GM12801 (cell line): Measurements from ENCODE around the gene TOM1L2.

Experiments
- TF ChIP-seq, protein P1 (sequence below): IDR thresholded peaks from one replicate; pipeline ENCODE4 v1.5.1; 2011; ENCODE audit warnings: control low read depth; ENCODE audit not compliant: insufficient read length; ENCODE audit errors: extremely low read depth

Gene TOM1L2

DNA sequence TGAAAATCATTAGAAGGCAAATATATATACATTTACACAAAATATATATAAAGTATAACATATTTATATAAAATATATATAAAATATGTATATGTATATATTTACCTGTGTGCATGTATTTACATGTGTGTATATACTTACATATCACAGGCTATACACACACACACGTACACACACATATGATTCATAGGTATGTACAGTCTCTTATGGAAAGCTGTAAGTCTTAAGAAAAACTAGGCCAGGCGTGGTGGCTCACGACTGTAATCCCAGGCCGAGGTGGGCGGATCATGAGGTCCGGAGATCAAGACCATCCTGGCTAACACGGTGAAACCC lies 14.7 kb downstream of the TOM1L2 start:
- TF ChIP-seq, protein P1, sequence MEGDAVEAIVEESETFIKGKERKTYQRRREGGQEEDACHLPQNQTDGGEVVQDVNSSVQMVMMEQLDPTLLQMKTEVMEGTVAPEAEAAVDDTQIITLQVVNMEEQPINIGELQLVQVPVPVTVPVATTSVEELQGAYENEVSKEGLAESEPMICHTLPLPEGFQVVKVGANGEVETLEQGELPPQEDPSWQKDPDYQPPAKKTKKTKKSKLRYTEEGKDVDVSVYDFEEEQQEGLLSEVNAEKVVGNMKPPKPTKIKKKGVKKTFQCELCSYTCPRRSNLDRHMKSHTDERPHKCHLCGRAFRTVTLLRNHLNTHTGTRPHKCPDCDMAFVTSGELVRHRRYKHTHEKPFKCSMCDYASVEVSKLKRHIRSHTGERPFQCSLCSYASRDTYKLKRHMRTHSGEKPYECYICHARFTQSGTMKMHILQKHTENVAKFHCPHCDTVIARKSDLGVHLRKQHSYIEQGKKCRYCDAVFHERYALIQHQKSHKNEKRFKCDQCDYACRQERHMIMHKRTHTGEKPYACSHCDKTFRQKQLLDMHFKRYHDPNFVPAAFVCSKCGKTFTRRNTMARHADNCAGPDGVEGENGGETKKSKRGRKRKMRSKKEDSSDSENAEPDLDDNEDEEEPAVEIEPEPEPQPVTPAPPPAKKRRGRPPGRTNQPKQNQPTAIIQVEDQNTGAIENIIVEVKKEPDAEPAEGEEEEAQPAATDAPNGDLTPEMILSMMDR, result no peak

DNA sequence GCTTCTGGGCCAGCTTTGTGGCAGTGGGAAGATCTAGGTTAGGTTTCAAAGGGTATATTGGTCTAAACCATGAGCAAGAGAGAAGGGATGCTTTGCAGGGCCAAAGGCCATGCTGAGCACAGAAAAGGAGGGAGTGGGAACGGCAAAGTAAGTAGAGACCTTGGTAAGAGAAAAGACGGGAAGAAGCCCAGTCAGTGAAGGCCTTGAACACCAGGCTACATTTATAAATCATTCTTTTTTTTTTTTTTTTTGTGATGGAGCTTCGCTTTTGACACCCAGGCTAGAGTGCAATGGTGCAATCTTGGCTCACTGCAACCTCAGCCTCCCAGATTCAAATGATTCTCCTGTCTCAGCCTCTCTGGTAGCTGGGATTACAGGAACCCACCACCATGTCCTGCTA lies 18.1 kb downstream of the TOM1L2 start:
- TF ChIP-seq, protein P1, result no peak

DNA sequence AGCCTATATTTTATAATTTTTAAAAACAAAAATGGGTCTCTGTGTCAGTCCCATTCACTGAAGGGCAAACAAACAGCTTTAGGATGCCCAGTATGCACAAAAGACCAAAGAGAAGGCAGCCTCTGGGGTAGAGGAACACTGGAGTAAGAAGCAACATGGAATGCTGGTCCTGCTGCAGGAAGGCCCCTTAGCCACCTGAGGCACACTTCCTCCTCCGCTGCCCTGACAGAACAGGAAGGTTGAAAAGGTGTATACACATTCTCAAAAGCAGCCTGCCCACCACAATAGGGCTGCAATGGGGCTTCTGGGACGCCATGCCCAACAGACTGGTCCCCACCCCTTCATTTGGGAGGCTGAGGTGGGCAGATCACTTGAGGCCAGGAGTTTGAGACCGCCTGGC lies 19.5 kb downstream of the TOM1L2 start:
- TF ChIP-seq, protein P1, result no peak

DNA sequence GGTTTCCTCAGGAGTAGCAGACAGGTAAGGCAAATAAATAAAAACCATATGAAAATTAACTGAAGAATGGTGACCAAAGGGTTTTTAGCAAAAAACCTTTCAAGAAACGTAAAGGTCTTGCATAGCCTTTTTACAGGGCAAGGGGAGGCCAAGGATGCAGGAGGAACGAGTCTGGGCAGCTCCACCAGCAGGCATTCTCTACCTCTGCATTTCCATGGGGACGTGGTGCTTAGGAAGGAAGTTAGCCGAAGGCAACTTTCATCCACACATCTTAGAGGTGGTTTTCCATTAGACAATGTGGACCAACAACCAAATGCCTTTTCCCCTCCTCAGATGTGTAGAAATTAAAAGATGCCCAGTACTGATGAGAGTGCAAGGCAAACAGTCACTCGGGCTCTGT lies 20.7 kb downstream of the TOM1L2 start:
- TF ChIP-seq, protein P1, result no peak

DNA sequence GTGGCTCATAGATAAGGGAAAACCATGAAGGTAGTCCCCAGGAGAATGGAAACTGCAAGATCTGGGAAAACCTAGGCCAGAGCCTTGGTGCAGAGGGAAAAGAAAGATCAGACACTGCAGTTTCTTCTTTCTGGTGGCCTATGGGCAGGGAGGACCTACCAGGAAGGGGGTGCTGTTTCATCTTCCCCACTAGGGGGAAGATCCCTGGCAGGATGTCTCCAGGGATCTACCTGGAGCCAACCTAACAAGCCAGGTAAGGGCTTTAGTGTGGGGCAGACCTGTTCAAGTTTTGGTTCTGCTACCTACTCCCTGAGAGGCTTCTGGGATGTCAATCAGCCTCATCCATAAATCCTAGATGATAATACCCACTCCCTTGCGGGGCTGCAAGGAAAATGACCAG lies 21.4 kb downstream of the TOM1L2 start:
- TF ChIP-seq, protein P1, result no peak

DNA sequence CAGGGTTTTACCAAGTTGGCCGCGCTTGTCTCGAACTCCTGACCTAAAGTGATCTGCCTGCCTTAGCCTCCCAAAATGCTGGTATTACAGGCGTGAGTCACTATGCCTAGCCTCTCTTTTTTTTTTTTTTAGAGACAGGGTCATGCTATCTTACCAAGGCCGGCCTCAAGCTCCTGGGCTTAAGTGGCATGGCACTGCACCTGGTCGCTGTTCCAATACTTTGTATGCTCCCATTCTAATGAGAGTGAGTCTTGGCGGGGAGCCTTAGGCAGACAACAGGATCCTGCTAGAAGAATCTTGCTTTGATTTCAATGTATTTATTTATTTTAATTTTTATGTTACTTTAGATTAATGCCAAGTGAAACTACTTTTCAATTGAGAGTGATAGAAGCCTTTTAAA lies 21.9 kb downstream of the TOM1L2 start:
- TF ChIP-seq, protein P1, result no peak

DNA sequence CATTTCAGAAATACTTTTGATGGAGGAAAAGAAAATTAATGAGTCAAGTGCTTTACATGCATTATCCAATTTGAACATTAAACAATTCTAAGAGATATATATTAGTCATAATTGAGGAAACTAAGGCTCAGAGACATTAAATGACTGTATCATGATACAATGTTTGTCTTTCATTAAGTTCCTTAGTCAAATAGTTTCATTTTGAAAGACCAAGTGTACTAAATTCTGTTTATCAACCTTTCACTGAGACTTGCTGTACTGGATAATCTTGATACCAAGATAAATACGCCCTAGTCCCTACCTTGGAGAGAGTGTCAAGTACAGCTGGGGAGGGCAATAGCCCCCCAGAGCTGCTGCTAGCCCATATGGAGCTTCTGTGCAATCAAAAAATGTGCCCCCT lies 24.2 kb downstream of the TOM1L2 start:
- TF ChIP-seq, protein P1, result no peak

DNA sequence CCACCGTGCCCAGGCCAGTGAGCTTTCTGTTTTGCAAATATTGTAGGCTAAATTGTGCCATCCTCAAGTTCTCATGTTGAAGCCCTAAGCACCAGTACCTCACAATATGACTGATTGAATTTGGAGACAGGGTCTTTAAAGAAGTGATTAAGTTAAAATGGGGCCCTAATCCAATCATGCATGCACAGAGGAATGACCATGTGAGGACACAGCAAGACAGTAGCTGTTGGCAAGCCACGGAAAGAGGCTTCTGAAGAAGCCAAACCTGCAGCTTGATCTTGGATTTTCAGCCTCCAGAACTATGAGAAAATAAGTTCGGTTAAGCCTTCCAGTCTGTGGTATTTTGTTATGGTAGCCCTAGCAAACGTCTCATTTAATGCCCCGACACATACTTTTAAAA lies 24.9 kb downstream of the TOM1L2 start:
- TF ChIP-seq, protein P1, result no peak
